ENCODE data around the gene CPN2. TPM values are rescaled to one million over a fixed set of nuclear protein-coding genes. Genes with fewer than 3 reads are reported as not detected.

Gene CPN2
- total and polyA plus RNA-seq, 11 donors = 0.14 to 6.0 (median 0.72) TPM

DNA sequence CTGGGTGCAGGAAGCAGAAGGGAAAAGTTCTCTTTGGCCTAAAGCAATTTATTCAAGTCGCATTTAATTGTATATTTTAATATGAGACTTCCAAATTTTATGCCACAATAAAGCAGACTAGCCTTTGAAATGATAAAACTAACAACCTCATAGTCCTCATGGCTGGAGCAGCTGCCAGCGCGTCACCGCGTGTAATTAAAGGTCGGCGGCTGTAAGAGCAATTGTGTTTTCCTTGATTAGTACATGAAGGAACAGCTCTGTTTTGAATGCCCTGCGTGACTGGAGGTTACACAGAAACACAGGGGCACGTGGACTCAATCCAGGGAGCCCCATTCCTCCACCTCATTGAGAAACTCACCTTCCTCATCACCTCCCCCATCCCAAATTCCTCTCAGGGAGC is 28.5 kb upstream of the CPN2 start:
- H3K36me3 ChIP-seq = no peaks in the 10 kb centered on the region
- H3K27me3 ChIP-seq = peaks cover 0 to 23% (median 0%) of the 10 kb centered on the region in 9 donors
- TF ChIP-seq CTCF (IDR thresholded peaks at IDR 0.05) = no peak
- no peak for TF ChIP-seq POLR2A (IDR thresholded peaks at IDR 0.05)
- H3K4me1 ChIP-seq = no peaks in the 10 kb centered on the region
- no peaks in the 10 kb centered on the region for H3K9me3 ChIP-seq
- intact Hi-C loops (cut with DNase I) = no loop called here
- H3K4me3 ChIP-seq = no peak overlapping the region
- H3K27ac ChIP-seq = no peak overlapping the region
- 83 to 87% (median 86%) methylated on average over 9 of the region's 9 CpGs for WGBS, 4 donors
- no peak for DNase-seq
- no peak for ATAC-seq

DNA sequence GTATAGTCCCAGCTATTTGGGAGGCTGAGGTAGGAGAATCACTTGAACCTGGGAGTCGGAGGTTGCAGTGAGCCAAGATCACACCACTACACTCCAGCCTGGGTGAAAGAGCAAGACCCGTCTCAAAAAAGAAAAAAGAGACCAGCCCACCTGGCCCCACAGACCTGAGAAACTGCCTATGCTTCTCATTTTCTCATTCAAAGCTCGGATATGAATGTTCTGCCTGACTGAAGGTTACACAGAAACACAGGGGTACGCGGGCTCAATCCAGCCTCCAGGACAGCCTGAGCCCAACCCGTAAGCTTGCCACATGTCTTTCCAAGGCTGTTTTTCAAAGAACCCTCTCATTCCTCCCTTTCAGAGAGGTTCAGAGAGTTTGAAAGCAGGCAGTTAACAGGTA is 28.1 kb upstream of the CPN2 start:
- intact Hi-C loops (cut with DNase I) = no loop called here
- DNase-seq (no peak), ATAC-seq (no peak)
- WGBS, 4 donors = 91 to 99% (median 92%) methylated on average over 6 of the region's 6 CpGs
- Histone ChIP-seq H3K27me3 (peaks cover 0 to 23% (median 0%) of the 10 kb centered on the region in 9 donors), H3K9me3 (no peaks in the 10 kb centered on the region), H3K36me3 (no peaks in the 10 kb centered on the region), H3K27ac (no peak overlapping the region), H3K4me3 (no peak overlapping the region), H3K4me1 (no peaks in the 10 kb centered on the region)
- TF ChIP-seq CTCF (IDR thresholded peaks at IDR 0.05) (no peak), POLR2A (IDR thresholded peaks at IDR 0.05) (no peak)

DNA sequence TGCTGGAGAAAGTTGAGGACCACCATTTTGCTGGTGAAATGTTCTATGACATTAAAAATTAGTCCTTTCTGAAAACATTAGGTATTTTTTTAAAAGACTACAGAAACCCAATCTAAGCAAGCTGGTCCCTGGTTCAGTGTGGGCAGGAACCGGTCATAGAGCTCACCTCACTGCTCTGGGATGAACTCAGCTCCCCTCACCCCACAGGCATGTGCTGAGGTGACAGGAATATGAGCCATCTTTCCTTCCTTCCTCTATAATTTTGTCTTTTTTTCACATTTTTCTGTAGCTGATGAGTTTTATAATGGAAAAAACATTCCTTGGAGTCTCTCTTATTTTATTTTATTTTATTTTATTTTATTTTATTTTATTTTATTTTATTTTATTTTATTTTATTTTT is 26.6 kb upstream of the CPN2 start:
- no peak for DNase-seq
- H3K4me3 ChIP-seq = no peak overlapping the region
- H3K9me3 ChIP-seq = no peaks in the 10 kb centered on the region
- H3K27me3 ChIP-seq = peaks cover 0 to 23% (median 0%) of the 10 kb centered on the region in 9 donors
- H3K4me1 ChIP-seq = no peaks in the 10 kb centered on the region
- TF ChIP-seq POLR2A (IDR thresholded peaks at IDR 0.05) (no peak), CTCF (IDR thresholded peaks at IDR 0.05) (no peak)
- no peak overlapping the region for H3K27ac ChIP-seq
- WGBS, 4 donors = 77 to 94% (median 89%) methylated on average over 1 of the region's 1 CpG
- no peaks in the 10 kb centered on the region for H3K36me3 ChIP-seq
- intact Hi-C loops (cut with DNase I) = no loop called here
- no peak for ATAC-seq

DNA sequence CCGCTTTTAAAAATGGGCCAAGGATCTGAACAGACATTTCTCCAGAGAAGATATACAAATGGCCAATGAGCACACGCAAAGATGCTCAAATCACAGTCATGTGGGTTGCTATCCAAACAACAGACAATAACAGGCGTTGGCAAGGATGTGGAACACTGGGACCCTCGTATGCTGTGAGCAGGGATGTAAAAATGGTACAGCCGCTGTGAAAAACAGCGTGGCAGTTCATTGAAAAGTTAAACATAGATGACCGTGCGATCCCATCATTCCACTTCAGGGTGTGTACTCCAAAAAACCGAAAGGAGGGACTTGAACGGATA is 25.1 kb upstream of the CPN2 start:
- ATAC-seq (no peak), DNase-seq (no peak)
- intact Hi-C loops (cut with DNase I) = no loop called here
- Histone ChIP-seq H3K27me3 (peaks cover 0 to 23% (median 0%) of the 10 kb centered on the region in 9 donors), H3K4me1 (no peaks in the 10 kb centered on the region), H3K27ac (no peak overlapping the region), H3K9me3 (no peaks in the 10 kb centered on the region), H3K36me3 (no peaks in the 10 kb centered on the region), H3K4me3 (no peak overlapping the region)
- TF ChIP-seq POLR2A (IDR thresholded peaks at IDR 0.05) = no peak
- TF ChIP-seq CTCF (IDR thresholded peaks at IDR 0.05) = no peak
- 82 to 85% (median 82%) methylated on average over 10 of the region's 10 CpGs for WGBS, 4 donors

All from heart left ventricle (tissue), 16 donors.